ENCODE results near the gene RFLNA.
A peak's percentile ranks its signal among the peaks of the same experiment; 100 is the strongest.

Gene RFLNA

DNA sequence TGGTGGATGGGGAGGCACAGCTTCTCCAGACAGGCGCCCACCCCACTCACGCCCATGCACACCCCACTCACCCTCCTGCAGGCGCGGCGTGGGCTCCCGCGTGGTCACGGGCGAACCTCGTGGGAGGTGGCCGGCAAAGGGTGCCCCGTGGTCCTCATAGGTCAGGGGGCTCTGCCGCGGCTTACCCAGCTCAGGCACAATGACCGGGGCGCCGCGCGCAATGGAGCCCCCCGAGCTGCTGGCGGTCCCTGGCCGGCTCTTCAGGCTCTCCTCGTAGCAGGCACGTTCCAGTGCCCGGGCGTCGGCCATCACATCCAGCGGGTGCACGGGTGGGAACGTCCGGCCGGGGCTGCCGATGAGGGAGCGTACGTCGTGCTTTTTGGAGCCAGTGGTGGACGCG, 49.6 kb downstream of the RFLNA start:
- Histone ChIP-seq H3K27me3 (ENCODE audit: insufficient read depth, low read depth, severe bottlenecking) (no peaks in the 10 kb centered on the region), H3K9me3 (ENCODE audit: severe bottlenecking) (no peaks in the 10 kb centered on the region), H3K27ac (no peak overlapping the region), H3K36me3 (peaks cover 93% of the 10 kb centered on the region), H3K4me3 (ENCODE audit: low read depth, low read length) (no peak overlapping the region)
- DNase-seq = no peak
- TF ChIP-seq, protein P1, sequence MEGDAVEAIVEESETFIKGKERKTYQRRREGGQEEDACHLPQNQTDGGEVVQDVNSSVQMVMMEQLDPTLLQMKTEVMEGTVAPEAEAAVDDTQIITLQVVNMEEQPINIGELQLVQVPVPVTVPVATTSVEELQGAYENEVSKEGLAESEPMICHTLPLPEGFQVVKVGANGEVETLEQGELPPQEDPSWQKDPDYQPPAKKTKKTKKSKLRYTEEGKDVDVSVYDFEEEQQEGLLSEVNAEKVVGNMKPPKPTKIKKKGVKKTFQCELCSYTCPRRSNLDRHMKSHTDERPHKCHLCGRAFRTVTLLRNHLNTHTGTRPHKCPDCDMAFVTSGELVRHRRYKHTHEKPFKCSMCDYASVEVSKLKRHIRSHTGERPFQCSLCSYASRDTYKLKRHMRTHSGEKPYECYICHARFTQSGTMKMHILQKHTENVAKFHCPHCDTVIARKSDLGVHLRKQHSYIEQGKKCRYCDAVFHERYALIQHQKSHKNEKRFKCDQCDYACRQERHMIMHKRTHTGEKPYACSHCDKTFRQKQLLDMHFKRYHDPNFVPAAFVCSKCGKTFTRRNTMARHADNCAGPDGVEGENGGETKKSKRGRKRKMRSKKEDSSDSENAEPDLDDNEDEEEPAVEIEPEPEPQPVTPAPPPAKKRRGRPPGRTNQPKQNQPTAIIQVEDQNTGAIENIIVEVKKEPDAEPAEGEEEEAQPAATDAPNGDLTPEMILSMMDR (IDR thresholded peaks at IDR 0.05; ENCODE audit: low read depth, low read length) = no peak

DNA sequence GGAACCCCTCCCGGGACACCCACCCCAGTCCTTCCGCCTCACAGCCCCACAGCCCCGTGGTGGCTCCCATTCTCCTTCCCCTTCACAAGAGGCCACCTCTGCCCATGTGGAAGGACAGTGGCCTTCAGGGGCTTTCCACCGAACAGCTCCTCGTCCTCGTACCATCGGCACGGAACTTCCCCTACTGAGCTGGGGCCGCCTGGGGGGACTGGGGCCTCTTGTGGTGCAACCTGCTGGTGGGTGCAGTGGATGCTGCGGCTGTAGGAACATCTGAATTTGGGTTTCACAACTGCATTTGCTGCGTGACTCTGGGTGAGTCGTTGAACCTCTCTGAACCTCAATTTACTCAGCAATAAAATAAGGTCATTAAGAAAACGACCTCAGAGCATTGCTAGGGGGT, 50.9 kb downstream of the RFLNA start:
- TF ChIP-seq, protein P1 (IDR thresholded peaks at IDR 0.05; ENCODE audit: low read depth, low read length) = no peak
- DNase-seq = no peak
- H3K4me3 ChIP-seq (ENCODE audit: low read depth, low read length) = no peak overlapping the region
- peaks cover 93% of the 10 kb centered on the region for H3K36me3 ChIP-seq
- no peaks in the 10 kb centered on the region for H3K27me3 ChIP-seq (ENCODE audit: insufficient read depth, low read depth, severe bottlenecking)
- no peak overlapping the region for H3K27ac ChIP-seq
- no peaks in the 10 kb centered on the region for H3K9me3 ChIP-seq (ENCODE audit: severe bottlenecking)

DNA sequence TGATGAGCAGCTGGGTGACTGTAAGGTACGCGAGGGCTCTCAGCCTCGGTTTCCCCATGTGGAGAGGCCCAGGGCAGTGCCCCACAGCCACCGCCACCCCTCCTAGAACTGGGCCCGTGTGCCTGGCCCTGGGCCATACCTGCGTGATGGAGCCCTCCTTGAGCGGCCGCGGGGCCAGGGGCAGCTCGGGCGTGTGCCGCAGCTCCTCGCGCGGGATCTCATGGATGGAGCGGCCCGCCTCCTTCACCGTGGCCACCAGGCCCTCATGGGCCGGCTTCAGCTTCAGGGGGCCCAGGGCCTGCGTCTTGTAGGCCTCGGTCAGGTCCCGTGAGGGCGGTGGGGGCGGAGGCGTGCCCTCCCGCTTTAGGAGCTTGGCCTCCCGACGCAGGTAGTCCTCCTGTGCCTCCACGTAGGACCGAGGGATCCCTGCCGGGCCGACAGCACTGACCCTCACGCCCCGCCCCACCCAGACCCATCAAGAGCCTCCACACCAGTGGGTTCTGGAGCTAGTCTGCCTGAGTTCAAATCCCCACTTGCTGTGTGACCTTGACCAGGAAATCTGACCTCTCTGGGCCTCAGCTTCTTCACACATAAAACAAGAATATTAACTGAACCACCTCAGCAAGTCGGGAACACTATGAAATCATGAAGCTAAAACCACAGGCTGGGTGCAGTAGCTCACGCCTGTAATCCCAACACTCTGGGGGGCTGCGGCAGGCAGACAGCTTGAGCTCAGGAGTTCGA, 51.7 kb downstream of the RFLNA start:
- Histone ChIP-seq H3K9me3 (ENCODE audit: severe bottlenecking) (no peaks in the 10 kb centered on the region), H3K27me3 (ENCODE audit: insufficient read depth, low read depth, severe bottlenecking) (no peaks in the 10 kb centered on the region), H3K27ac (no peak overlapping the region), H3K4me3 (ENCODE audit: low read depth, low read length) (no peak overlapping the region), H3K36me3 (peaks cover 93% of the 10 kb centered on the region)
- DNase-seq = no peak
- TF ChIP-seq, protein P1 (IDR thresholded peaks at IDR 0.05; ENCODE audit: low read depth, low read length) = no peak

DNA sequence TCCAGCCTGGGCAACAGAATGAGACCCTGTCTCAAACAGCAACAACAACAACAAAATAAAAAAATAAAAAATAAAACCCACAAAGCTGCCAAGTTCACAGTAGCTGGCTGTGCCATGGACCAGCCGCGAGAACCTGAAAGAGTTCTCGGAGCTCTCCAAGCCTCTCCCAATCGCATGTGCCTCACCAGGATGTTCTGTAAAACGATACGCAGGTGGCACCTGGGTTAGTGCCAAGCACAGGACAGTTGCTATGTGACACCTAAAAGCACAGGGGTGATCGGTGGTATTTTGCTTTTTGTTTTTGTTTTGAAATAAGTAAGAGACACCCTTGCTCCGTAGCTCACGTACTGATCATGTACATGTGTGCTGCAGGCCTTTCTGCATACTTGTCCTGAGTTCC, 52.4 kb downstream of the RFLNA start:
- Histone ChIP-seq H3K4me3 (ENCODE audit: low read depth, low read length) (no peak overlapping the region), H3K27ac (no peak overlapping the region), H3K9me3 (ENCODE audit: severe bottlenecking) (no peaks in the 10 kb centered on the region), H3K27me3 (ENCODE audit: insufficient read depth, low read depth, severe bottlenecking) (no peaks in the 10 kb centered on the region), H3K36me3 (peaks cover 93% of the 10 kb centered on the region)
- no peak for DNase-seq
- TF ChIP-seq, protein P1 (IDR thresholded peaks at IDR 0.05; ENCODE audit: low read depth, low read length) = no peak

DNA sequence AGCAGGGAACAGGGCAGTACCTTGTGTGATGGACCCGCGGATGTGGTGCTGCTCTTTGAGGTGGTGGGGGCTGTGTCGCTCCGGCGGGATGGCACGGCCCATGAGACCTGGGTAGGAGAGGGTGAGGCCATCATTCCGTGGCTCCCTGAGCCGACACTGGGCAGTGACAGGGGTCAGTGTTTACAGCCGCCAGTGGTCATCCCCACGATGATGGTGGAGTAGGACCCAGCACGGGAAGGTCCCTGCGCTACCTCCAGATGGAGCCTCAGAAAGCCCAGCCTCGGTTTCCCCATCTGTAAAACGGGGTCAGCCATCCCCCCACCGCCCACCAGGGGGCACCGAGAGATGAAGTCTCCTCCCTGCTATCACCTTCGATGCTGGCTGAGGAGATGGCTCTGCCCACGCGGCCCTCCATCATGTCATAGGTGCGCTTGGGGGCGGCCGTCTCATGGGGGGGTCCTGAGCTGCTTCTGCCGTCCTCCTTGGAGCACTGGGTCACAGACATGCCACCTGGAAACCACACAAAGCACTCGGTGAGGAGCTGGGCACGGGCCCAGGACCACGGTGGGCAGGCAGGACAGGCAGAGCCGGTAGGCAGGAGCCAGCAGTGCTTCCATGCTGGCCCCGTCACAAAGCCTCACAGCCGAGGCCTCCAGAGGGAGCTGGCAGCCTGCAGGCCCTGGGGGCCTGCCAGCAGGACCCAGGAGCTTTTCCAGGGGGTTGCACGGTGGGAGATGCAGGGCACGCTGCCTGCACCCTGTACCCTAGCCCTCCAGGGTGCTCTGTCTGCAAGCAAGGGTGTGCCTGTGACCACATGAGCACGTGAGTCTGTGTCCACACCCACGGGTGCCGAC, 53.1 kb downstream of the RFLNA start:
- no peaks in the 10 kb centered on the region for H3K27me3 ChIP-seq (ENCODE audit: insufficient read depth, low read depth, severe bottlenecking)
- H3K27ac ChIP-seq = no peak overlapping the region
- no peak for DNase-seq
- H3K9me3 ChIP-seq (ENCODE audit: severe bottlenecking) = no peaks in the 10 kb centered on the region
- H3K36me3 ChIP-seq = peaks cover 95% of the 10 kb centered on the region
- H3K4me3 ChIP-seq (ENCODE audit: low read depth, low read length) = no peak overlapping the region
- TF ChIP-seq, protein P1 (IDR thresholded peaks at IDR 0.05; ENCODE audit: low read depth, low read length) = peak; percentile 61

Measured in WERI-Rb-1 (cell line).